SU-DHL-6 (cell line): Measurements from ENCODE around the gene FLYWCH1.

ENCODE experiments used
- H2AFZ ChIP-seq: fragments of 200-600 bp; sonication (generic); 2 replicates; pipeline ENCODE4 v1.6.1; 2014; ENCODE audit warnings: low read depth, mild to moderate bottlenecking, moderate library complexity, mixed read lengths, antibody characterized with exemption, low read length; ENCODE audit not compliant: severe bottlenecking
- H3F3A ChIP-seq: fragments of 200-600 bp; shearing (Covaris generic); 2 replicates; pipeline ENCODE4 v1.6.0; 2016; ENCODE audit warnings: antibody characterized with exemption, mild to moderate bottlenecking; ENCODE audit not compliant: insufficient read depth
- H3K27ac ChIP-seq: fragments of 200-600 bp; sonication (generic); 2 replicates; pipeline ENCODE4 v1.5.1; 2016; ENCODE audit warnings: low read depth, mild to moderate bottlenecking, low read length, moderate library complexity, mixed read lengths
- H3K27me3 ChIP-seq: fragments of 200-600 bp; sonication (generic), shearing (Covaris generic); 2 replicates; pipeline ENCODE4 v1.6.0; 2014; ENCODE audit warnings: mild to moderate bottlenecking, low read length
- H3K36me3 ChIP-seq: fragments of 200-600 bp; sonication (generic); 2 replicates; pipeline ENCODE4 v1.6.1; 2014; ENCODE audit warnings: mild to moderate bottlenecking, low read length, mixed read lengths
- H3K4me2 ChIP-seq: fragments of 300-600, 200-600 bp; shearing (Covaris generic), sonication (generic); 2 replicates; pipeline ENCODE4 v1.6.0; 2014; ENCODE audit warnings: low read length, low read depth, mild to moderate bottlenecking; ENCODE audit not compliant: poor library complexity, severe bottlenecking
- H3K4me3 ChIP-seq: fragments of 200-600 bp; sonication (generic); 2 replicates; pipeline ENCODE4 v1.5.1; 2014; ENCODE audit warnings: antibody characterized with exemption, low read length, mild to moderate bottlenecking, mixed read lengths; ENCODE audit not compliant: insufficient read depth, poor library complexity, severe bottlenecking
- H3K79me2 ChIP-seq: fragments of 200-600 bp; sonication (generic); 2 replicates; pipeline ENCODE4 v1.6.1; 2014; ENCODE audit warnings: mild to moderate bottlenecking, low read length, moderate library complexity; ENCODE audit not compliant: insufficient read depth
- H3K9ac ChIP-seq: fragments of 200-600 bp; sonication (generic); 2 replicates; pipeline ENCODE4 v1.7.0; 2014; ENCODE audit warnings: mild to moderate bottlenecking, low read length
- H3K9me2 ChIP-seq: fragments of 200-600 bp; sonication (generic); replicated peaks from 2 replicates; pipeline ENCODE4 v1.6.1; 2014; ENCODE audit warnings: low read length; ENCODE audit not compliant: insufficient read depth
- H3K9me3 ChIP-seq: fragments of 200-600 bp; sonication (generic); 2 replicates; pipeline ENCODE4 v1.6.1; 2014; ENCODE audit warnings: low read length, mixed read lengths; ENCODE audit not compliant: insufficient read depth
- H4K20me1 ChIP-seq: fragments of 200-600 bp; sonication (generic); 2 replicates; pipeline ENCODE4 v1.6.1; 2014; ENCODE audit warnings: low read depth, mild to moderate bottlenecking, antibody characterized with exemption, low read length, moderate library complexity, mixed read lengths
- CTCF ChIP-seq: fragments of 200-600 bp; sonication (generic); IDR thresholded peaks from one replicate; pipeline ENCODE4 v1.5.1; 2017; ENCODE audit warnings: antibody characterized with exemption, mild to moderate bottlenecking, low read length, moderate library complexity; ENCODE audit not compliant: insufficient read depth, poor library complexity, severe bottlenecking
- EZH2phosphoT487 ChIP-seq: fragments of 200-600 bp; sonication (generic), shearing (Covaris generic); conservative IDR thresholded peaks from 2 replicates; pipeline ENCODE4 v1.6.1; 2018; ENCODE audit warnings: mild to moderate bottlenecking, antibody characterized with exemption, low read length, moderate library complexity, mixed read lengths

Gene FLYWCH1

GRCh38 chr16:2963723-2964474 is 52.2 kb downstream of the FLYWCH1 start, which contains the start of gene KREMEN2:
Gene KREMEN2 (plus strand): TSS chr16:2964275. CDS start chr16:2964521, 246 bp downstream.
- H3K27me3 ChIP-seq, result no peaks in the 10 kb centered on the region
- peak within 1 kb of the TSS; percentile 77 for H3K4me2 ChIP-seq
- no peaks in the 10 kb centered on the region for H3K36me3 ChIP-seq
- H3F3A ChIP-seq, result peaks cover 44% of the 10 kb centered on the region
- peak within 1 kb of the TSS; percentile 1 for H2AFZ ChIP-seq
- peak within 1 kb of the TSS; percentile 67 for H3K4me3 ChIP-seq
- TF ChIP-seq CTCF, result peak; percentile 22
- TF ChIP-seq EZH2phosphoT487, result no peak
- no peaks in the 10 kb centered on the region for H3K9me2 ChIP-seq
- no peaks in the 10 kb centered on the region for H4K20me1 ChIP-seq
- peak within 1 kb of the TSS; percentile 72 for H3K9ac ChIP-seq
- no peaks in the 10 kb centered on the region for H3K9me3 ChIP-seq
- no peaks in the 10 kb centered on the region for H3K79me2 ChIP-seq
- H3K27ac ChIP-seq, result peak within 1 kb of the TSS; percentile 94

GRCh38 chr16:2964475-2965336 is 53.0 kb downstream of the FLYWCH1 start:
- TF ChIP-seq EZH2phosphoT487, result no peak
- TF ChIP-seq CTCF, result no peak
- H2AFZ ChIP-seq, result peak overlapping the region; percentile 1

GRCh38 chr16:2966043-2966807 is 54.5 kb downstream of the FLYWCH1 start:
- Histone ChIP-seq H3K9me2 (no peaks in the 10 kb centered on the region), H3K27ac (peak overlapping the region; percentile 77), H3K9me3 (no peaks in the 10 kb centered on the region), H3K79me2 (peaks cover 18% of the 10 kb centered on the region), H2AFZ (no peak overlapping the region), H3K27me3 (no peaks in the 10 kb centered on the region), H4K20me1 (no peaks in the 10 kb centered on the region; the same call in 1 of the 2 replicates), H3K4me2 (peak overlapping the region; percentile 77), H3K9ac (peak overlapping the region; percentile 72; the same call in 1 of the 2 replicates), H3K4me3 (no peak overlapping the region), H3F3A (peaks cover 50% of the 10 kb centered on the region), H3K36me3 (no peaks in the 10 kb centered on the region)
- no peak for TF ChIP-seq EZH2phosphoT487
- TF ChIP-seq CTCF, result no peak

More at GRCh38 chr16:2964475-2965336, 53.0 kb downstream of the FLYWCH1 start:
- Histone ChIP-seq H3K36me3 (no peaks in the 10 kb centered on the region), H3K9me2 (no peaks in the 10 kb centered on the region), H3K27me3 (no peaks in the 10 kb centered on the region), H3K9me3 (no peaks in the 10 kb centered on the region), H4K20me1 (no peaks in the 10 kb centered on the region), H3K9ac (peak overlapping the region; percentile 72), H3K79me2 (peaks cover 3% of the 10 kb centered on the region), H3F3A (peaks cover 41% of the 10 kb centered on the region), H3K4me2 (peak overlapping the region; percentile 77), H3K27ac (peak overlapping the region; percentile 94), H3K4me3 (peak overlapping the region; percentile 67)
